H9 (cell line): ENCODE data around the gene TP53TG5. TPM values are rescaled to one million over a fixed set of nuclear protein-coding genes. Genes with fewer than 3 reads are reported as not detected.

Experiments used
- DNase-seq: peaks from one replicate; pipeline ENCODE4 v3.0.0-alpha.2; 2017
- H2AFZ ChIP-seq: one replicate; pipeline ENCODE4 v1.6.1; 2013; ENCODE audit warnings: mild to moderate bottlenecking, low read length, control low read depth, moderate library complexity
- H2AK5ac ChIP-seq: 2 replicates; pipeline ENCODE4 v1.6.1; 2013; ENCODE audit warnings: low read length, control low read depth, mixed read lengths; ENCODE audit not compliant: insufficient read length
- H2BK120ac ChIP-seq: one replicate; pipeline ENCODE4 v1.6.1; 2013; ENCODE audit warnings: low read depth, mild to moderate bottlenecking, low read length, control low read depth, inconsistent platforms; ENCODE audit not compliant: poor library complexity, severe bottlenecking
- H2BK12ac ChIP-seq: 2 replicates; pipeline ENCODE4 v1.6.1; 2013; ENCODE audit warnings: low read length, control low read depth, mixed read lengths, low read depth; ENCODE audit not compliant: insufficient read length
- H2BK15ac ChIP-seq: 2 replicates; pipeline ENCODE4 v1.6.1; 2013; ENCODE audit warnings: low read depth, low read length, control low read depth
- H2BK20ac ChIP-seq: one replicate; pipeline ENCODE4 v1.6.1; 2013; ENCODE audit warnings: low read depth, mild to moderate bottlenecking, low read length, control low read depth, inconsistent platforms; ENCODE audit not compliant: poor library complexity, severe bottlenecking
- H2BK5ac ChIP-seq: 2 replicates; pipeline ENCODE4 v1.6.1; 2013; ENCODE audit warnings: low read length, control low read depth, mixed read lengths; ENCODE audit not compliant: insufficient read length
- H3K14ac ChIP-seq: 2 replicates; pipeline ENCODE4 v1.6.1; 2013; ENCODE audit warnings: low read length, control low read depth; ENCODE audit not compliant: insufficient read depth
- H3K18ac ChIP-seq: 2 replicates; pipeline ENCODE4 v1.6.1; 2013; ENCODE audit warnings: low read depth, mild to moderate bottlenecking, mixed read lengths, low read length, control low read depth; ENCODE audit not compliant: insufficient read length
- H3K23ac ChIP-seq: 2 replicates; pipeline ENCODE4 v1.6.1; 2013; ENCODE audit warnings: low read length, control low read depth, mixed read lengths, low read depth; ENCODE audit not compliant: insufficient read length
- H3K23me2 ChIP-seq: 2 replicates; pipeline ENCODE4 v1.6.1; 2013; ENCODE audit warnings: low read depth, mild to moderate bottlenecking, mixed read lengths, low read length, control low read depth; ENCODE audit not compliant: insufficient read length, poor library complexity, severe bottlenecking
- H3K27ac ChIP-seq: 2 replicates; pipeline ENCODE4 v1.5.1; 2013; ENCODE audit warnings: low read length, control low read depth, mixed read lengths, low read depth; ENCODE audit not compliant: insufficient read length
- H3K27me3 ChIP-seq: 2 replicates; pipeline ENCODE4 v1.6.1; 2013; ENCODE audit warnings: low read length, control low read depth, inconsistent platforms; ENCODE audit not compliant: insufficient read depth
- H3K4ac ChIP-seq: 2 replicates; pipeline ENCODE4 v1.6.1; 2013; ENCODE audit warnings: low read depth, mild to moderate bottlenecking, control low read depth, inconsistent platforms, low read length, moderate library complexity
- H3K4me1 ChIP-seq: 2 replicates; pipeline ENCODE4 v1.6.1; 2013; ENCODE audit warnings: low read length, control low read depth, inconsistent platforms; ENCODE audit not compliant: insufficient read depth
- H3K4me2 ChIP-seq: 2 replicates; pipeline ENCODE4 v1.6.1; 2013; ENCODE audit warnings: low read length, control low read depth, mixed read lengths; ENCODE audit not compliant: insufficient read length, insufficient read depth
- H3K56ac ChIP-seq: 2 replicates; pipeline ENCODE4 v1.6.1; 2013; ENCODE audit warnings: low read depth, mild to moderate bottlenecking, mixed read lengths, low read length, control low read depth; ENCODE audit not compliant: insufficient read length
- H3K79me1 ChIP-seq: 2 replicates; pipeline ENCODE4 v1.6.1; 2013; ENCODE audit warnings: low read depth, mild to moderate bottlenecking, moderate library complexity, low read length, control low read depth, inconsistent platforms; ENCODE audit not compliant: insufficient read depth, poor library complexity, severe bottlenecking
- H3K79me2 ChIP-seq: 2 replicates; pipeline ENCODE4 v1.6.1; 2013; ENCODE audit warnings: low read length, control low read depth, inconsistent platforms; ENCODE audit not compliant: insufficient read depth
- H3K9ac ChIP-seq: 2 replicates; pipeline ENCODE4 v1.6.1; 2013; ENCODE audit warnings: low read length, control low read depth, mixed read lengths; ENCODE audit not compliant: insufficient read length; ENCODE audit errors: extremely low read depth
- H3K9me3 ChIP-seq: one replicate; pipeline ENCODE4 v1.6.1; 2013; ENCODE audit warnings: low read depth, low read length, inconsistent platforms; ENCODE audit not compliant: control insufficient read depth
- H3T11ph ChIP-seq: one replicate; pipeline ENCODE4 v1.6.1; 2013; ENCODE audit warnings: mild to moderate bottlenecking, low read length, control low read depth, inconsistent platforms
- H4K20me1 ChIP-seq: one replicate; pipeline ENCODE4 v1.6.1; 2013; ENCODE audit not compliant: control insufficient read depth, insufficient read length, insufficient read depth
- H4K5ac ChIP-seq: 2 replicates; pipeline ENCODE4 v1.6.1; 2013; ENCODE audit warnings: low read depth, mild to moderate bottlenecking, mixed read lengths, low read length, control low read depth; ENCODE audit not compliant: insufficient read length
- H4K8ac ChIP-seq: replicated peaks from 2 replicates; pipeline ENCODE4 v1.6.1; 2013; ENCODE audit warnings: low read length, control low read depth, mixed read lengths, low read depth; ENCODE audit not compliant: insufficient read length
- H4K91ac ChIP-seq: 2 replicates; pipeline ENCODE4 v1.6.1; 2013; ENCODE audit warnings: low read depth, mild to moderate bottlenecking, moderate library complexity, mixed read lengths, low read length, control low read depth; ENCODE audit not compliant: insufficient read length
- H3K27ac Mint-ChIP-seq, 3 experiments: 2 replicates in 2 of 3; 3 replicates in 1 of 3; pipeline ENCODE4 v1.8.0; 2020 to 2021; ENCODE audit warnings: mixed read lengths in 3 of 3, mild to moderate bottlenecking in 1 of 3, moderate library complexity in 1 of 3
- H3K27me3 Mint-ChIP-seq: 2 replicates; pipeline ENCODE4 v1.8.0; 2021; ENCODE audit warnings: low read depth, mild to moderate bottlenecking, moderate library complexity, mixed read lengths
- H3K36me3 Mint-ChIP-seq, 3 experiments: 2 replicates in 2 of 3; 3 replicates in 1 of 3; pipeline ENCODE4 v1.8.0; 2020 to 2021; ENCODE audit warnings: low read depth in 3 of 3, mixed read lengths in 3 of 3; ENCODE audit not compliant: insufficient read depth in 1 of 3
- H3K4me1 Mint-ChIP-seq, 2 experiments: 2 replicates each; pipeline ENCODE4 v1.8.0; 2020; ENCODE audit warnings: mixed read lengths in 2 of 2
- H3K4me3 Mint-ChIP-seq, 2 experiments: 2 replicates in 1 of 2; 3 replicates in 1 of 2; pipeline ENCODE4 v1.8.0; 2020 to 2021; ENCODE audit warnings: mild to moderate bottlenecking in 2 of 2, mixed read lengths in 2 of 2, moderate library complexity in 1 of 2
- H3K9me3 Mint-ChIP-seq, 2 experiments: 2 replicates in 1 of 2; 3 replicates in 1 of 2; pipeline ENCODE4 v1.8.0; 2020; ENCODE audit warnings: mild to moderate bottlenecking in 2 of 2, mixed read lengths in 2 of 2, moderate library complexity in 1 of 2
- CTCF ChIP-seq: fragments of 200-600 bp; sonication (generic); conservative IDR thresholded peaks from 3 replicates; pipeline ENCODE4 v1.8.0; 2021; ENCODE audit warnings: antibody characterized with exemption, mild to moderate bottlenecking
- WGBS: extraction: QIAGEN DNeasy Blood & Tissue Kit; methylation state at CpG from one replicate; pipeline ENCODE4 v1.1.7; 2013; ENCODE audit warnings: missing lambda C conversion rate, low lambda C conversion rate, mixed read lengths; ENCODE audit not compliant: insufficient read length; ENCODE audit errors: extremely low coverage; 5-methylcytosine and 5-hydroxymethylcytosine counted together
- total RNA-seq: library from RNA; stranded (reverse); gene quantifications from 2 replicates; pipeline ENCODE4 v1.2.1, GENCODE V29; 2021

TP53TG5 gene
- total RNA-seq, 1 experiment from 2014 or later, result not detected

- Histone ChIP-seq H3K79me2 (peaks cover 3% of the 10 kb centered on the region; the same call in 1 of the 2 replicates), H3K9me3 (no peaks in the 10 kb centered on the region), H3K4me1 (peaks cover 28% of the 10 kb centered on the region; the same call in 1 of the 2 replicates), H3K79me1 (no peaks in the 10 kb centered on the region), H3K18ac (no peak overlapping the region), H3K27ac (no peak overlapping the region), H3K4me2 (peak overlapping the region; percentile 95), H2BK5ac (no peak overlapping the region), H2AK5ac (no peak overlapping the region), H2AFZ (no peak overlapping the region), H4K20me1 (no peaks in the 10 kb centered on the region), H2BK15ac (no peak overlapping the region), H3K23me2 (peaks cover 11% of the 10 kb centered on the region), H4K91ac (no peak overlapping the region), H3K4ac (no peak overlapping the region), H4K5ac (no peak overlapping the region), H2BK120ac (no peak overlapping the region), H3K9ac (no peak overlapping the region), H3K56ac (no peak overlapping the region), H2BK20ac (no peak overlapping the region), H2BK12ac (no peak overlapping the region), H3K27me3 (no peaks in the 10 kb centered on the region), H3K14ac (no peak overlapping the region), H3K23ac (no peak overlapping the region), H4K8ac (no peak overlapping the region), H3T11ph (no peak overlapping the region)
- Mint-ChIP-seq H3K27ac (no peak overlapping the region), H3K4me3 (peak overlapping the region; percentile 82 to 90; a peak in 4 of 5 replicates), H3K36me3 (no peaks in the 10 kb centered on the region), H3K4me1 (peaks cover 63 to 66% of the 10 kb centered on the region in 2 experiments), H3K9me3 (no peaks in the 10 kb centered on the region), H3K27me3 (peaks cover 4% of the 10 kb centered on the region; the same call in 1 of the 2 replicates)
- TF ChIP-seq CTCF, result no peak
- WGBS, result no CpG with 5 or more reads among the region's 3 CpGs
- no peak for DNase-seq
Measured at GRCh38 chr20:45346291-45346718, 31.8 kb downstream of the TP53TG5 start.
